A549 (cell line): Measurements from ENCODE around the gene AUTS2.

ENCODE experiments used
- CTCF ChIP-seq: fragments of >200 bp; sonication (Bioruptor Twin); formaldehyde crosslinking; IDR thresholded peaks from 3 replicates; pipeline ENCODE4 v1.5.1; 2016
- EHMT2 ChIP-seq: fragments of 200-600 bp; sonication (generic); IDR thresholded peaks from 2 replicates; pipeline ENCODE4 v1.6.1; 2016; ENCODE audit warnings: antibody characterized with exemption, low read depth, mild to moderate bottlenecking, moderate library complexity
- RAD21 ChIP-seq, 2 experiments: fragments of >200 bp in 1 of 2; sonication (Bioruptor Twin) in 1 of 2; formaldehyde crosslinking in 1 of 2; IDR thresholded peaks in 1 of 2; conservative IDR thresholded peaks in 1 of 2; 2 replicates in 1 of 2; 3 replicates in 1 of 2; pipeline ENCODE4 v1.6.1; 2012 to 2018; ENCODE audit warnings: inconsistent platforms in 1 of 2
- USF2 ChIP-seq: fragments of 450-650 bp; IDR thresholded peaks from 2 replicates; pipeline ENCODE4 v1.6.1; 2014; ENCODE audit warnings: antibody characterized with exemption
- ZFP36 ChIP-seq: fragments of 450-650 bp; IDR thresholded peaks from 2 replicates; pipeline ENCODE4 v1.6.1; 2014; ENCODE audit warnings: borderline replicate concordance; ENCODE audit not compliant: partially characterized antibody

GRCh38 chr7:69749994-69750393 is 151.7 kb downstream of the AUTS2 start:
- TF ChIP-seq CTCF, result no peak
- TF ChIP-seq RAD21 (conservative IDR thresholded peaks at IDR 0.05 in 1 of 2, IDR thresholded peaks at IDR 0.05 in 1 of 2), result no peak
- TF ChIP-seq USF2, result no peak
- no peak for TF ChIP-seq EHMT2
- no peak for TF ChIP-seq ZFP36
